ENCODE measurements around the gene KRT71.

KRT71 gene

DNA sequence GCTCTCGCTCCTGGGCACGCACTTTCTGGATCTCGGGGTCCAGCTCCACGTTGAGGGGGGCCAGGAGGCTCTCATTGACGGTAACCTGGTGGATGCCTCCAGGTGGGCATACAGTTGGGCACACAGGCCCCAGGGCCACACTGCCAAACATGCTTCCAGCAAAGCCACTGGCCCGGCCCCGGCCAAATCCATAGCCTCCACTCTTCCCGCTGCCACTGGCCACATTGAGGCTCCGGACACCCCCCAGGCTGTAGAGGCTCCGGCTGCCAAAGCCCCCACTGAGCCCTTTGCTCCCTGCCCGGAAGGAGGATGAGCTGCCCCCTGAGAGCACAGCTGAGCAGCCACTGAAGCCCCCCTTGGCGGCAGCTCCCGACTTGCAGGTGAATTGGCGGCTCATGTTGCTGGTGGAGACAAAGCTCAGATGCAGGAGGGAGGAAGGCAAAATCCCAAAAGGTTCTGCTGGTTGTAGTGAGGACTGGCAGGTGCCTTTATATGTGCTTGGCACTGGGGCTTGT is at the start of gene KRT71:
KRT71 (minus strand) TSS at position 465 of the 515 bp plus-strand sequence; CDS start at position 397, 68 bp downstream.
- H3K4me3 ChIP-seq (replicated peaks; ENCODE audit: low read depth, low read length): no peak within 1 kb of the TSS
- no peak for DNase-seq (ENCODE audit: extremely low read depth, low read depth)
- TF ChIP-seq, protein P1, sequence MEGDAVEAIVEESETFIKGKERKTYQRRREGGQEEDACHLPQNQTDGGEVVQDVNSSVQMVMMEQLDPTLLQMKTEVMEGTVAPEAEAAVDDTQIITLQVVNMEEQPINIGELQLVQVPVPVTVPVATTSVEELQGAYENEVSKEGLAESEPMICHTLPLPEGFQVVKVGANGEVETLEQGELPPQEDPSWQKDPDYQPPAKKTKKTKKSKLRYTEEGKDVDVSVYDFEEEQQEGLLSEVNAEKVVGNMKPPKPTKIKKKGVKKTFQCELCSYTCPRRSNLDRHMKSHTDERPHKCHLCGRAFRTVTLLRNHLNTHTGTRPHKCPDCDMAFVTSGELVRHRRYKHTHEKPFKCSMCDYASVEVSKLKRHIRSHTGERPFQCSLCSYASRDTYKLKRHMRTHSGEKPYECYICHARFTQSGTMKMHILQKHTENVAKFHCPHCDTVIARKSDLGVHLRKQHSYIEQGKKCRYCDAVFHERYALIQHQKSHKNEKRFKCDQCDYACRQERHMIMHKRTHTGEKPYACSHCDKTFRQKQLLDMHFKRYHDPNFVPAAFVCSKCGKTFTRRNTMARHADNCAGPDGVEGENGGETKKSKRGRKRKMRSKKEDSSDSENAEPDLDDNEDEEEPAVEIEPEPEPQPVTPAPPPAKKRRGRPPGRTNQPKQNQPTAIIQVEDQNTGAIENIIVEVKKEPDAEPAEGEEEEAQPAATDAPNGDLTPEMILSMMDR (IDR thresholded peaks at IDR 0.05; ENCODE audit: low read depth, low read length, missing control alignments): no peak

DNA sequence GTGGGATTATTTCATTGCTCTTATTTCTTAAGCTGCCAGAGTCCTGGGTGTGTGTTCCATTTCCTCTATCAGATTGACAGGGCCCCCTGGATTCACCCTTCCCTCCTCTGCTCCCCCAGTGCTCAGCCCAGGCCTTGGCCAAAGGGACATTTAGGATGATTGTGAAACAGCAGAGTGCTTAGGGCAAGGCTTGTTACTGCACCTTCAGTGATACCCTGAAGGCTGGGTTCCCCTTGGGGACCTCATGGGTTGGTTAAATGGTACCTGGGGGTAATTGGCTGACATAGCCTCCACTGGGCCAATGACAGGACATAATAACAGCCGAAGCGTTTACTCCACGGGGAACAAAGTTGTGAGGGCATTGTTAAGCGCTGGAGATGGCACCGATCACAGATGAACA is 49.6 kb upstream of the KRT71 start:
- no peak overlapping the region for H3K4me3 ChIP-seq (replicated peaks; ENCODE audit: low read depth, low read length)
- no peak for DNase-seq (ENCODE audit: extremely low read depth, low read depth)
- TF ChIP-seq, protein P1 (IDR thresholded peaks at IDR 0.05; ENCODE audit: low read depth, low read length, missing control alignments): no peak

- TF ChIP-seq, protein P1 (IDR thresholded peaks at IDR 0.05; ENCODE audit: low read depth, low read length, missing control alignments): no peak
- no peak for DNase-seq (ENCODE audit: extremely low read depth, low read depth)
- H3K4me3 ChIP-seq (replicated peaks; ENCODE audit: low read depth, low read length): no peak overlapping the region
These were observed 48.7 kb upstream of the KRT71 start for GRCh38 chr12:52601671-52602070.

- H3K4me3 ChIP-seq (replicated peaks; ENCODE audit: low read depth, low read length): no peak within 1 kb of the TSS
- TF ChIP-seq, protein P1 (IDR thresholded peaks at IDR 0.05; ENCODE audit: low read depth, low read length, missing control alignments): no peak
These were observed 48.1 kb upstream of the KRT71 start, which contains the start of gene KRT72 for GRCh38 chr12:52600941-52601481. Gene KRT72 (minus strand): TSS chr12:52601463. CDS start chr12:52601452, 11 bp downstream.

DNA sequence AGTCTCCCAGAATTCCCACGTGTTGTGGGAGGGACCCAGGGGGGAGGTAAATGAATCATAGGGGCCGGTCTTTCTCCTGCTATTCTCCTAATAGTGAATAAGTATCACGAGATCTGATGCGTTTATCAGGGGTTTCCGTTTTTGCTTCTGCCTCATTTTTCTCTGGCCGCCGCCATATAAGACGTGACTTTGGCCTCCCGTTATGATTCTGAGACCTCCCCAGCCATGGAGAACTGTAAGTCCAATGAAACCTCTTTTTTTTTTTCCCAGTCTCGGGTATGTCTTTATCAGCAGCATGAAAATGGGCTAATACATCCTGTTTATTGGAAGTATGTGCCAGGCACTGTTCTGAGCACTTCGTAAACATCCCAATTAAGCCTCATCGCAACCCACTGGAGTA is 47.5 kb upstream of the KRT71 start:
- no peak for DNase-seq (ENCODE audit: extremely low read depth, low read depth)
- TF ChIP-seq, protein P1 (IDR thresholded peaks at IDR 0.05; ENCODE audit: low read depth, low read length, missing control alignments): no peak
- no peak overlapping the region for H3K4me3 ChIP-seq (replicated peaks; ENCODE audit: low read depth, low read length)

More at GRCh38 chr12:52600941-52601481, 48.1 kb upstream of the KRT71 start, which contains the start of gene KRT72:
- DNase-seq (ENCODE audit: extremely low read depth, low read depth): no peak

DNA sequence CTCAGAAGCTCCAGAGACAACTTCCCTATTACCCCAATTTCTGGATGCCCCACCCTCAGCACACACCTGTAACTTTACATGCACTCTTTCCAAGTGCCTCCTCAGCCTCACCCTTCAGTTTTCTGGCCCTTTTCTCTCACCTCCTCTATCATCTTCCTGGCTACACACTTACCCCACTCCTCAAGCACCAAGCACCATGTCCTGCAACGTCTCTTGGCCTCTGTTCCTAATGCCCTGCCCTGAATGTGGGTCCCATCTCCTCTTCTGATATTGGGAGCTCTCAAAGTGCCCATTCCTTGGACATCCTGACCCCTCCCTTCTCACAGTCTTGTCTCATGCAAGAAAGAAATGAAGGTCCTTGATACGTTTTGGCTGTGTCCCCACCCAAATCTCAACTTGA is 47.1 kb upstream of the KRT71 start:
- no peak for DNase-seq (ENCODE audit: extremely low read depth, low read depth)
- TF ChIP-seq, protein P1 (IDR thresholded peaks at IDR 0.05; ENCODE audit: low read depth, low read length, missing control alignments): no peak

More for the DNA sequence above, 47.1 kb upstream of the KRT71 start:
- H3K4me3 ChIP-seq (replicated peaks; ENCODE audit: low read depth, low read length): no peak overlapping the region

Measured in HFF-Myc (cell line).